Measurements from ENCODE around the gene NME3.

The NME3 gene

DNA sequence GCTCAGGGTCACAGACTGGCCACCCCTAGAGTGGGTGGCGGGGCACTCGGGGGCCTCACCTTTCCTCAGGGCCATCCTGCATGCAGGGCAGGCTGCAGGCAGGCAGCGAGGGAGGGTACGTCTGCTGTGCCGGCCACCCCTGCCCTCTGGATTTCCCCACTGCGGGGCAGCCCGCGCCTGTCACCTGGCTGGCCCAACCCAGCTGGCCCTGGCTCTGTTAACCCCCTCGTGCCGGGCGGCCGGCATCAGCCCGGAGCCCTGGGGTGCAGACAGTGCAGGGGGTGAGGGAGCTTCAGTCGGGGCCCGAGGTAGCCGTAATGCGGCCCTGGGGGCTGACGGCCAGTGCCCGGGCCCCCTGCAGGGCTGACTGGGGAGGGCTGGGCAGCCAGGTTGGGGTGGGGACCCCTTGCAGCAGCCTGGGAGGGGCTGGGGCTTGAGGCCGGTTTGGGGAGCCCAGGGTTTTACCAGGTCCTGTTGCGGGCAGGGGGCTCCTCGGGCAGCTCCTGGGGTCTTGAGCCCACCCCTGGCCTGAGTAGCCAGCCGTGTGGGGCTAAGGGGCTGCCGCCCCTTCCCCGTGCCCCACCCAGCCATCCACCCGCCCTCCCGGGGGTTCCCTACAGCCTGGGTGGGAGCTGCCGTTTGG, 22.4 kb upstream of the NME3 start, which contains the start of gene IGFALS:
Gene IGFALS, minus strand, starts transcription at position 128 of the 643 bp plus-strand sequence. Its CDS starts 53 bp downstream, at position 75.
- DNase-seq: no peak

DNA sequence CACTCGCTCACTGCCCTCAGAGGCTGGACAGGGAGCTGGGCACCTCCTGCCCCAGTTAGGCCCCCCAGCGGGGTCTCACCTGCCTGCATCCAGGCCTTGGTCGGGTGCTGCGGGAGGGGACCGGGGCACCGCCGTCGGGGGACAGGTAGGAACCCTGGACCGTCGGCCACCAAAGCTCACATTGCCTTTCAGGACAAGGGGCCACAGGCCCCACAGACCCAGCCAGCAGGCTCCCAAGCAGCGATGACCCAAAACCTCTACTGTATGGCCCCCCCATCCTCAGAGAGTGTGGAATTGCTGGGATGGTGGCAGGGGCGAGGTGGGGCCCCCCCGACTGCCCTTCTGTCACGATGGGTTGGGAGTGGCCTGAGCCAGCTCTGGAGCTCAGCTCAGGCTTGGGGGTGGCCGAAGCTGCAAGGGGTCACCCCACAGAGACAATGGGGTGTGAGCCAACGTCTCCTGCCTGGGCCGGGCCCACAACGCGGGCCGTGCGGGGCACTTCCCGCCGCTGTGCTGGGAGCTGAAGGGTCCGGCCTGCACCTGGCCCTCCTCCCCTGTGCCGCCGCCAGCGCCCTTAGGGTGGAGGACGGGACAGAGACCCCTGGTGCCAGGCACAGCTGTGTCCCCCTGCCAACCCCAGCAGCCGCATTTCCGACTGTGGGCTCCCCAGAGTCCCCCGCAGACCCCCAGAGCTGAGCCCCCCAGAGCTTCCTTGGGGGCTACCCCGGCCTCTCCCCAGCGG, 21.7 kb upstream of the NME3 start:
- no peak for DNase-seq

DNA sequence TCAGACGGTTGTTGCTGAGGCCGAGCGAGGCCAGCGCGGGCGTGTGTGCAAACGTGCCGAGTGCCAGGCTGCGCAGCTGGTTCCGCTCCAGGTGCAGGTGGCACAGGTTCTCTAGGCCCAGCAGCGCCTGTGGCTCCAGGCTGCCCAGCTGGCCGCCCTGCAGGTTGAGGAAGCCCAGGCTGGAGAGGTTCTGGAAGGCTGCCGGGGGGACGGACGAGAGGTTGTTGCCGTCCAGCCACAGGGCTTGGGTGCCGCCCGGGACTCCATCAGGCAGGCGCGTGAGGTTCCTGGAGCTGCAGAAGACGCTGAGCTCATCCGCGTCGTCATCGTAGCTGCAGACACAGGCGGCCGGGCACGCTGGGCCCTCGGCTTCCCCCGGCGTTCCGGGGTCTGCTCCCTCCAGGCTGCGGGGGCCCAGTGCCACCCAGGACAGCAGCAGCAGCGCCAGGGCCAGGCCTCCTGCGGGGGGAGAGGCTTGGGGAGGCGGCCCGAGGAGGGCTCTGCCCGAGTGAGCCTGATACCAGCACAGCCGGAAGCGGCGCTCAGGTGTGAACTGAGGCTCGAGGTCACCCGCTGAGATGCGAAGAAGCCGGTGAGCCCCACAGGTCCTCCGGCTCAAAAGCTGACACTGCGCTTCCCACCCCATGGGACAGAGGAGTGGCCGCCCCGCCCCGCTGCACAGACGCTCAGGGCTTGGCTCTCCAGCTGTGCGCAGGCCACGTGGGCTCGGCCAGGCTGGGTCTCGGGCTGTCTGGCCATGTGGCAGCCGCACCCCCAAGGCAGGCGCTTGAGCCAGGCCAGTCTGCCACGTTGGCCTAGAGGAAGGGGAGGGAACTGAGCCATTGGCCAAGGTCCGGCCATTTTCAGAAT, 20.8 kb upstream of the NME3 start:
- no peak for DNase-seq

DNA sequence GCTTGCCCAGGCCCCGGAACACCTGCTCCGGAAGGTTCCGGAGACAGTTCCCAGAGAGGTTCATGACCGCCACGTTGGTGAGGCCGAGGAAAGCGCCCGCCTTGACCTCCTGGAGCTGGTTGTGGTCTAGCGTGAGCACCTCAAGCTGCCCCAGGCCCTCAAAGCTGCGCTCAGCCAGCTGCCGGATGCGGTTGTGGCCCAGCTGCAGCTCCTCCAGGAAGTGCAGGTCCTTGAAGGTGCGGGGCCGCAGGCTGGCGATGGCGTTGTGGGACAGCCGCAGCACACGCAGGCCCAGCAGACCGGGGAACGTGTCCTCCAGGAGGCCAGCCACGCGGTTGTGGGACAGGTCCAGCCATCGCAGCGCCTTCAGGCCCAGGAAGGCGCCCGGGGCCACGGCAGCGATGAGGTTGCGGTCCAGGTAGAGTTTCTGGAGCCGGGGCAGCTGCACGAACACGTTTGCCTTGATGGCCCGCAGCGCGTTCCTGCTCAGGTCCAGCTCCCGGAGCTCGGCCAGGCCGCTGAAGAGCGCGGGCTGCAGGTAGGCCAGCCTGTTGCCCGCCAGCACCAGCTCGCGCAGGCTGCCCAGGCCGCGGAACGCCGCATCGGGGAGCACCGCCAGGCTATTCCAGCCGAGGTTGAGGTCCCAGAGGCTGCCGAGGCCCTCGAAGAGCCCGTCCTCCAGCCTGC, 20.1 kb upstream of the NME3 start:
- no peak for DNase-seq

DNA sequence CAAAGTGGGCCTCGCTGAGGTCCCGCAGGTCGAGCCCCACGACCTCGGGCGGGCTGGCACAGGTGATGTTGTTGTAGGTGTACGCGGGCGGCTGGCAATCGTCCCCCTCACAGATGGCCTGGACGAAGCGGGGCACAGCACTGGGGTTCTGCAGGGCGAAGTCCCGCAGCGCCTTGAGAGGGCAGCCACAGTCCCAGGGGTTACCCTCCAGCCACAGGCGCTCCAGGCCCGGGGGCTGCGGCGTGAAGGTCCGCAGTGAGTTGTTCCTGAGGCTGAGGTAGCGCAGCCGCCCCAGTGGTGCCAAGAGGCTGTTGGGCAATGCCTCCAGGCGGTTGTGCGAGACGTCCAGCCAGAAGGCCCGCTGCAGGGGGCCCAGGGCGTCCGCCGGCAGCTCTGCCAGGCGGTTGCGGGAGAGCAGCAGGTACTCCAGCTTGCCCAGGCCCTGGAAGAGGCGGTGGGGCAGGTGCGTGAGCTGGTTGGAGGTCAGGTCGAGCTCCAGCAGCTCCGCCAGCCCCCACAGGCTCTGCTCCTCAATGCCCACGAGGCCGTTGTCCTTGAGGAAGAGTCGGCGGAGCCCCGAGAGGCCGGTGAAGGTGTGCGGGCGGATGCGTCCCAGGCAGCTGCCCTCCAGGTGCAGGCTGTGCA, 19.4 kb upstream of the NME3 start:
- DNase-seq: no peak

DNA sequence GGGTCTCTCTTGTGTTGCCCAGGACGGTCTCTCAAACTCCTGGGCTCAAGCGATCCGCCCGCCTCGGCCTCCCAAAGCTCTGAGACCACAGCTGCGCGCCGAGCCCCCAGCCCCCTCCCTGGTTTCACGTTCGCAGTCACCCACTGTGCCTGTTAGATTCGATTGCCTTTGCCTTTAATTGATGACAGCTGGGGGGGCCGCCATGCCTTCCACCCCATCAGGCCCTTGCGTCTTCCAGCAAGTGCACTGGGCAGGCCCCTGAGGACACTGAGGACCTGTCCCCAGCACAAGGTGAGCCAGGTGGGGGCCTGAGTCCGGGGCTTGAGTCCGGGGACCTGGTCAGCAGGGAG, 18.9 kb upstream of the NME3 start:
- no peak for DNase-seq

DNA sequence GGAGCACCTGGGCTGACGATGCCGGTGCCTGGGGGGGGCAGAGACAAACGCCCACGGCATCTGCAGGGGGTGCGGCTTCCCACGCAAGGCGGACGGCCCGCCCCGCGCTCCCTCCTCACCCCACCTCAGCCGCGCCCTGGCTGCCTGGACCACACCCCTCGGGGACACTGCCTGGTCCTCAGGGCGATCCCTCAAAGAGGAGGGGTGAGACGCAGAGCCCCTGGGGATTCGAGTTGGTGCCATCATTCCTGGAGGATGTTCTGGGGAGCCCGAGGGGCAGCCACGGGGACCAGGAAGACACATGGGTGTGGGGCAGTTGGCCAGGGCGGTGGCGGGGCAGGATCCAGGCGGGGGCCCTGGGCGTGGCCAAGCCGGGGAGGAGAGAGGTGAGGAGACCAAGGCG, 18.3 kb upstream of the NME3 start:
- DNase-seq: no peak

DNA sequence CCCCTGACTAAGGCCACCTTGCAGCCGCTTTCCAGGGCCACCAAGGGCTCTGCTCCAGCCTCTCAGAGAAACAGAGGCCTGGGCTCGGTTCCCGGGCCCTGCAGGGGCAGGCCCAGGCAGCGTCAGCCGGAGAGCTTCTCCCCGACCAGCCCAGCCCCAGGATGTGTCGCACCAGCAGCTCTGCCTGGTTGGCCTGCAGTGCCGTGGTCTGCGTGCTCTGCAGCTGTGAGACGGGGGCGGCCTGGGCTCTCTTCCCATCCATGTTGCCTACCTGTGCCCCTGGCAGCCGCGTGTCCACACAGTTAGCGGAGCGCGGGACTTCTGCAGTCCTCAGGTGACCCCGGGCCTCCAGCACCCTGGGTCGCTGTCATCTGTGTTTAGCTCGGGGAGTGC, 17.4 kb upstream of the NME3 start:
- DNase-seq: no peak

DNA sequence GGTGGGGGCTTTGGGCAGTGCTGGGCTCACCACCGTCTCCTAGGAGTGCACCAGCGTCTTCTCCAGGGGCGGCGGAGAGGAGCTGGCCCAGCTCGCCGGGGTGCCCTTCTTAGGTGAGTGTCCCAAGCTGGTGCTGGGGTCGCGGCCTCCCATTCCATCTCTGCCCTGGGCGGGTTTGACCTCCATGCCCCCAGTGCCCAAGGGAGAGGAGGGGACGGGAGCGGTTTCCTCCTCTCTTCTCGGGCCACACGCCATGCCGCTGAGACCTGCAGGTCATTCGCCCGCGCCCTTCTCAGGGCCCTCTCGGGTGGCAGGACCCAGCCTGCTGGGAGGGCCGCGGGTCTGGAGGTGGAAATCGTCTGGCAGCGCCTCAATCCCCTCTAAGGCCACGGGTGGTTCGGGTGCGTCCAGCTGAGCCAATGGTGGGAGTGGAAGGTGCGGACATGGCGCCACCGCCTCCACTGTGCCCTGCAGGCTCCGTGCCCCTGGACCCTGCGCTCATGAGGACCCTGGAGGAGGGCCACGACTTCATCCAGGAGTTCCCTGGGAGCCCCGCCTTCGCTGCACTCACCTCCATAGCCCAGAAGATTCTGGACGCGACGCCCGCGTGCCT, 16.9 kb upstream of the NME3 start:
- no peak for DNase-seq

DNA sequence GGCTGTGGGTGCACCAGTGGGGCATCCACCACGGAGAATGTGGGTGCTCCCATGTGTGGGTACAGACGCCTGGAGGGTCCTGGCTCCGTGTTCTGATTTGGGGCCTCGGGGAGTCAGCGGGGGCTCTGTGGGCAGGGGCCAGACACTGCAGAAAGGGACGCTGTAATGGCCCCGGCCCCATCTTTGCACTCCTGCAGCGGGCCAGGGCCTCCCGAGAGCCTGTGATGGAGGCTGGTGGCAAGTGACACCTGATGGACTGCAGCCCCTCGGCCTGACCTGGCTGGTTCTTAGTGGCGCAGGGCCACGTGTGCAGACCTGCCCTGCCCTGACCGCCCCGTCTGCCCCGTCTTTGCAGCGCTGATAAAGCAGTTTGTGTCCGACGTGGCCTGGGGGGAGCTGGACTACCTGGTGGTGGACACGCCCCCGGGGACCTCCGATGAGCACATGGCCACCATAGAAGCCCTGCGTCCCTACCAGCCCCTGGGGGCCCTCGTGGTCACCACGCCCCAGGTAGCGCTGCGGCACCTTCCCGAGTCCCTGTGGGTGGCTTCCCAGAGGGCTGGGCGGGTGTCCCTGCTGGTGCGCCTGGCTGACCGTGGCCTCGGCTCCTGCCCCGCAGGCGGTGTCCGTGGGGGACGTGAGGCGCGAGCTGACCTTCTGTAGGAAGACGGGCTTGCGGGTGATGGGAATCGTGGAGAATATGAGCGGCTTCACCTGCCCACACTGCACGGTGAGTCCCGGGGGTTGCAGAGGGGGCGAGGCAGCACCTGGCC, 16.2 kb upstream of the NME3 start:
- no peak for DNase-seq

DNA sequence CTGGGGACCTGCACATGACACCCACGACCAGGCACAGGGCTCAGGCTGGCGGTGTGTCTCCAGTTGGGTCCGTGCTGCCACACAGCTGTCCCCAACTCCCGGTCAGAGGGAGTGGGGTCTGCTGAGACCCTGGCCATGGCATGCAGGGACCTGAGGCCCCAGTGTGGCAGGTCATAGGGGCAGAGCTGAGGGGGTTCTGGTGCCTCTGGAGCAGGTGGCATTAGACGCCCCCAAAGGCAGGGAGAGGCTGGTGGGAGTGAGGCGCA, 15.6 kb upstream of the NME3 start:
- no peak for DNase-seq

DNA sequence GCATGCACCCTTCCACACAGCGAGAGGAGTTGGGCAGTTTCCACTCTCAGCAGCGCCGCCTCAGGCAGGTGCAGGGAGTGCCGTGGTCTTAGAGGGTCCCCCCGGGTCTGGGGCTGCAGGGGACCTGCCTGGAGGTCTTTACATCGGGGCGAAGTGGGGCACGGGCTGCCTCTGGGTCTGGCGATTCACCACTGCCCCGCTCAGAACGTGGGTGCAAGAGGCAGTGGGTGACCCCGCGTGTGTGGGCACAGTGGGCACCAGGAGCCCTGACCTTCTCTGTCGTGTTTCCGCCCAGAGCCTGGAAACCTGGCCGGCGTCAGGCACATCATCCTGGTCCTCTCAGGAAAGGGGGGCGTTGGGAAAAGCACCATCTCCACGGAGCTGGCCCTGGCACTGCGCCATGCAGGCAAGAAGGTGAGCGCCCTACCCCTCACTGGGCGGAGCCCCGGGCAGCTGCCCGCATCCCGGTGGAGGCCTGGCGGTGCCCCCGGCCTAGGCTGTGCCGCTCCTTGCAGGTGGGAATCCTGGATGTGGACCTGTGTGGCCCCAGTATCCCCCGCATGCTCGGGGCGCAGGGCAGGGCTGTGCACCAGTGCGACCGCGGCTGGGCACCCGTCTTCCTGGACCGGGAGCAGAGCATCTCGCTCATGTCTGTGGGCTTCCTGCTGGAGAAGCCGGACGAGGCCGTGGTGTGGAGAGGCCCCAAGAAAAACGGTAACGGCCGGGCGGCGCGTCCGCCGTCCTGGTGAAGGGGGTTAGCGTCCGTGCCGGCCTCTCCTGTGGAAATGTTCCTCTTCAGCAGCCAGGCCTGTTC, 15.1 kb upstream of the NME3 start:
- no peak for DNase-seq

DNA sequence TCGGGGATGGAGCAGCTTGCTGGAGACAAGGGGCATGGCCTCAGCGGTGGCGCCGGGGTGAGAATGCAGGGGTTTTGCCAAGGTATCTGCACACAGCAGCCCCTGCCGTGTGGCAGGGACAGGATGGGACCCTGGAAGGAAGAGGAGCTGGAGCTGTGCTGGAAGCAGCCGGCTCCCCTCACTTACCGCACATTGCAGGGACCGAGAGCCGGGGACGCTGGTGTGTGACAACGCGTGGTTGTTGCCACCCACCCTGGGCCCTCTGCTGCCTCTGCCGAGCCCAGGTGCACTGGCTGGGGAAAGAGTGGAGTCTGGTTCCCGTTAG, 14.5 kb upstream of the NME3 start:
- DNase-seq: no peak

DNA sequence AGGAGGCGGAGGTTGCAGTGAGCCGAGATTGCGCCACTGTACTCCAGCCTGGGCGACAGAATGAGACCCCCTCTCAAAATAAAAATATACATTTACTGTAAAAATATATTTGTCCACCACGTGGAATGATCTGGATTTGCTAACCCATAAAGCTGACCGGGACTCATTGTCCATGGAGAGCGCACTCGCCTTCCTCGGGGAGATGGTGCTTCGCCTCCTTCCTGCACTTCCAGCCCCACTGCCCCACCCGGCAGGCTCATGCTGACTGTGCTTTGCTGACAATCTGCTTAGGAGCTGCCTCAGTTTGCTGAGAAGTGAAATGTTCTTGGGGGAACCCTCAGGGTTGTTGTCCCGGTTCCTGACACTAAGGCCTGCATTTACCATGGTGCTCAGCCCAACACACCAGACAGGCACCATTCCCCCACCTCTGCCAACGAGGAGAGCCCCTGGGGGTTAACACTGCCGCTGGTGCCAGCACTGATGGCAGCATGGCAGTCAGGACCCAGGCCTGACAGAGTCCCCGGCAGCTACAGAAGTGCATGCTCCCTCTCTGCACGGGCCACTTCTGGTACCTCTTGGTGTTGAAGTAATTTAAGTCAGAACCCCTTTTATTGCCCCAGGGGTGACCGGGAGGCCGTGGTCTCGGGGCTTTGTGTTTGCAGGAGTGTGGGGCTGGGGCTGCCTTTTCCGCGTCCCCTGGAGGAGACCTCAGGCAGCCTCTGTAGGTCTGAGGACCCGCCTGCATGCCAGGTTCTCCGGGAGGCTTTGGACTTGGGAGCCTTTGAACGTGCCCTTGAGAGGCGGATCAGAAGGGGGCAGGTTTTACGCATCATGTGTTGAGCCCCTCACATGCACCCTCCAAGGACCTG, 13.9 kb upstream of the NME3 start:
- DNase-seq: no peak

DNA sequence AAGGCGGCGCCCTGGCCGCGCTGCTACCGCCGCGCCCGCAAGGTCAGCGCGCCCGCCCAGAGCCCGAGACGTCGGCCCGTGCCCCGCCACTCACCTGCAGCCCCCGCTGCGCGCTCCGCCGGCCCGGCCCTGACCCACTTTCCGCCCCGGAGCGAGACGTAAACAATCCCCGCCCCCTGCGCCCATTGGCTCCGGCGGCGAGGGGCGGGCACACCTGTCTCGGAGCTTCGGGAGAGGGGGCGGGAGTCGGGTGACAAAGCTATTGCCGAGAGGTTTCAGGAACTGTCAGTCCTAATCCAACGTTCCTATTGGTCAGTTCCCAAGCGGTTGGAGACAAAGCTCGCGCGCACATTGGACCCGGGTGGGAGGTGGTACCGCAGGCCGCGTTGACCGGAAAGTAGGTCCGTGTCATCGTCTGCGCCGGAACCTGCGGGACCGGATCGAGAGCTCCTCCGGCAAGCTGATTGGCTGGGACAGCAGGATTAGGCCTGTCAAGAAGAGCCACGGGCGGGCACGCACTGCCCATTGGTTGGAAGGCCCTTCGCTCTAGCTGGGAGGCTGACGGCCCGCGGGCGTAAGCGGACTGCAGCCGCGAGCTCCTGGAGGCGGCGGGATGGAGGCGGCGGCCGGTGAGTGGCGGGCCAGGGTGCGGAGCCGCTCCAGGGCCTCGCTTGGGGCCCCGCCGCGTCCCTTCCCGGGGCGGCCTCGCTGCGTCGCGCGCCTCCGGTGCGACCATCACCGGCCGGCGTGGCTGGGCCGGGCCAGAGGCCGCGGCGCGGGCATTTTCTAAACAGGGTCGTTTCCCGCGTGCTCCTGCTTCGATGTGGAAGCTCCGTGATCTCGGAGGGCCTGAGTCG, 11.3 kb upstream of the NME3 start, which contains the start of the genes NUBP2 and SPSB3:
Gene NUBP2, plus strand, starts transcription at position 553 of the 857 bp plus-strand sequence. Its CDS starts 61 bp downstream, at position 614.
Gene SPSB3, minus strand, starts transcription at position 164 of the 857 bp plus-strand sequence. CDS start 1,088 bp downstream, outside the sequence.
- DNase-seq: peak; percentile 100

DNA sequence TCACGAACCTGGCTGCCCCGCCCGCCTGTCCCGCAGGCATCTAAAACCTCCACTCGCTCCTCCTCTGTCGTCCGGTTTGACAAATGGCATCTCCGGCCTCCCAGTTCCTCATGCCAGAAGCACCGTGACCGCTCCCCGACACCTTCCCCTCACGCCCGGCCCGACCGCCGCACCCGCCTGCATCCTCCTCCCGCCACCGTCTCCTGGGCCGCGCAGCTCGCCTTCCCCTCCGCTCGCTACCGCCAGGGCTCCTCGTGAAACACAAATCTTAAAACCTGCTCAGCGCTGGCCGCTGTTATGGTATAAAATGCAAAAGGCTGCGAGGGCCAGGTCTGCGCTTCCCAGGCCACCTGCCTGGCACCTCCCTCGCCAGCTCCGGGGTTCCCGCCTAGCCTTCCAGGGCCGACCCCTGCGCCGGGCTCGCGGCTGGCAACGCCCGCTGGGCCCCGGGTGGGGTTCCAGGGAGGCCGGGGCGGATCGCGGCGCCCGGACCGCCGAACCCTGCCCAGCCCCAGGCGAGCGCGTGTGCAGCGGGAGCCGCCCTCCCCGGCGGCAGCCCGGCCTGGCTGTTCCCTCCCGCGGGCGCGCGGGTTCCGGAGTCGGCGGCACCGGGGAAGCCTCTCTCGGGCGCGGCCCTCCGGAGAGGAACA, 10.5 kb upstream of the NME3 start:
- DNase-seq: peak in 1 of 2 donors; percentile 31

DNA sequence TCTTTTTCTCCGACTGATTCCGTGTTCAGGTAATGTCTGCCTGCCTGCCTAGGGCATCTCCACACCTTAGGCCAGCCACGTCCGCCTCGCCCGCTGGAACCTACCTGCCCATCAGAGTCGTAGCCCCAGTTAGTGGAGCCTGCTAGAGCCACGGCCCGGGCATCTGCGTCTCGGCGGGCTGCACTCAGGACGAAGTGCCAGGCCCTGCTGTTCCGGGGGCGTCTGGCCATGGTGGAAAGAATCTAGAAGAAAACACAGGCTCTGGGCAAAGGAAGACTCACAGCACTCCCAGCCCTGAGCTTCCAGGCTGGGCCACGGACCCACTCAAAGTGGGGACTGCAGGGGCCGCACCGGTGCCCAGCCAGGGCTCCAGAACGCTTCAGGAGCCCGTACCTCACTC, 9.9 kb upstream of the NME3 start:
- no peak for DNase-seq

DNA sequence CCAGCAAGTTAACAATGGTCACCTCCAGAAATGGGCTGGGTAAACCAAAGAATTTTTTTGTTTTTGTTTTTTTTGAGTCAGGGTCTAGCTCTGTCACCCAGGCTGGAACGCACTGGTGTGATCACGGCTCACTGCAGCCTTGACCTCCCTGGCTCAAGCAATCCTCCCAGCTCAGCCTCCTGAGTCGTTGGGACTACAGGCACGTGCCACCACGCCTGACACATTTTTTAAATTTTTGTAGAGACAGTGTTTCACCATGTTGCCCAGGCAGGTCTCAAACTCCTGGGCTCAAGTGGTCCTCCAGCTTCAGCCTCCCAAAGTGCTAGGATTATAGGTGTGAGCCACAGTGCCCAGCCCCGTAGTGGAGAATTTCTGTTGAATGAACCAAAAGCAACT, 9.3 kb upstream of the NME3 start:
- DNase-seq: no peak
